Left lung (tissue), 10 donors: ENCODE data around the gene CCT2. TPM values are rescaled to one million over a fixed set of nuclear protein-coding genes. Genes with fewer than 3 reads are reported as not detected.

Experiments used
- ATAC-seq: fragments of 200-7000 bp; cut with Tn5 transposase; one replicate; pipeline ENCODE4 v1.9.1; 2020; ENCODE audit warnings: moderate library complexity
- DNase-seq, 4 donors: peaks; one replicate each; pipeline ENCODE4 v3.0.0-alpha.2; 2013 to 2020
- H3K27ac ChIP-seq, 2 donors: fragments of 200-600 bp; sonication (generic) in 1 of 2; one replicate each; pipeline versions ENCODE4 v1.5.0 to v1.8.0; 2020 to 2021
- H3K27me3 ChIP-seq, 2 donors: fragments of 200-600 bp; sonication (generic) in 1 of 2; one replicate each; pipeline versions ENCODE4 v1.5.0 to v1.8.0; 2020 to 2021
- H3K36me3 ChIP-seq, 2 donors: fragments of 200-600 bp; sonication (generic) in 1 of 2; one replicate each; pipeline versions ENCODE4 v1.5.0 to v1.8.0; 2020 to 2021
- H3K4me1 ChIP-seq, 2 donors: fragments of 200-600 bp; one replicate each; pipeline ENCODE4 v1.8.0; 2021
- H3K4me3 ChIP-seq, 2 donors: fragments of 200-600 bp; sonication (generic) in 1 of 2; one replicate each; pipeline versions ENCODE4 v1.5.0 to v1.8.0; 2020 to 2021; ENCODE audit warnings: mild to moderate bottlenecking in 1 of 2
- H3K9me3 ChIP-seq, 2 donors: fragments of 200-600 bp; sonication (generic) in 1 of 2; one replicate each; pipeline versions ENCODE4 v1.5.0 to v1.8.0; 2020 to 2021
- intact Hi-C, 2 donors: fragments of 100-400 bp; cut with DNase I; formaldehyde crosslinking; loops; one replicate each; pipeline versions ENCODE4 v1.11.2 to v1.14.2; 2022
- polyA plus RNA-seq, 6 donors: library from polyadenylated mRNA; unstranded; fragments of 120-200 nt; gene quantifications; one replicate each; pipeline ENCODE4 v1.2.1, GENCODE V29; 2013; ENCODE audit not compliant: insufficient read length in 6 of 6
- total RNA-seq, 2 donors: library from RNA; stranded (reverse); fragmentation: NEBNext Ultra II Directional; extraction: Animal tissue kit (Norgen Biotek cat#: 25700); gene quantifications; one replicate each; pipeline ENCODE4 v1.2.1, GENCODE V29; 2021
- TF ChIP-seq, protein P1 (sequence below), 2 donors: fragments of 200-600 bp; sonication (generic) in 1 of 2; IDR thresholded peaks; one replicate each; pipeline versions ENCODE4 v1.5.0 to v1.8.0; 2021; ENCODE audit warnings: antibody characterized with exemption in 2 of 2
- donor health status: DM: no; HTN: yes; CAD: no.
- donor health status: DM: no; HTN: no; CAD: no.

Gene CCT2
- total and polyA plus RNA-seq, 8 donors = 115 to 259 (median 246) TPM

DNA sequence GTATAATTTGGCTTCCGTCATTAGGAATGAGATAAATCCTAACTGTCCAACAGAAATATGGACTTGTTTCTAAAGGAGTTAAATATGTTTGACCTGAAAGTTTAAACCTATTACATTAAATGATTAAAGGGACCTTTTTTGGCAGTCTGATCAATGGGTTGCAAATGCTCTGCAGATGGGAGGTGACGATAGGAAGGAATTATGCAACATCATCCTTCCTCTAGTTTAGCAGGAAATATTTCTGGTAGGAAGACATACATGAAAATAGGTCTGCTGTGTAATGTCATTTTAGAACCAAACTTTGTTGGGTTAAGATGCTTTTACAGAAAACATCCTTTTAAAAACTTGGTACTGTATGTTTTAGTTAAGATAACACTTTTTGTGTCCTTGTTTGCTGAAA is 22.9 kb downstream of the CCT2 start:
- Histone ChIP-seq H3K4me1 (peaks cover 0 to 6% of the 10 kb centered on the region in 2 donors), H3K36me3 (peaks cover 0 to 6% of the 10 kb centered on the region in 2 donors), H3K9me3 (no peaks in the 10 kb centered on the region), H3K27ac (no peak overlapping the region), H3K27me3 (no peaks in the 10 kb centered on the region), H3K4me3 (no peak overlapping the region)
- TF ChIP-seq, protein P1, sequence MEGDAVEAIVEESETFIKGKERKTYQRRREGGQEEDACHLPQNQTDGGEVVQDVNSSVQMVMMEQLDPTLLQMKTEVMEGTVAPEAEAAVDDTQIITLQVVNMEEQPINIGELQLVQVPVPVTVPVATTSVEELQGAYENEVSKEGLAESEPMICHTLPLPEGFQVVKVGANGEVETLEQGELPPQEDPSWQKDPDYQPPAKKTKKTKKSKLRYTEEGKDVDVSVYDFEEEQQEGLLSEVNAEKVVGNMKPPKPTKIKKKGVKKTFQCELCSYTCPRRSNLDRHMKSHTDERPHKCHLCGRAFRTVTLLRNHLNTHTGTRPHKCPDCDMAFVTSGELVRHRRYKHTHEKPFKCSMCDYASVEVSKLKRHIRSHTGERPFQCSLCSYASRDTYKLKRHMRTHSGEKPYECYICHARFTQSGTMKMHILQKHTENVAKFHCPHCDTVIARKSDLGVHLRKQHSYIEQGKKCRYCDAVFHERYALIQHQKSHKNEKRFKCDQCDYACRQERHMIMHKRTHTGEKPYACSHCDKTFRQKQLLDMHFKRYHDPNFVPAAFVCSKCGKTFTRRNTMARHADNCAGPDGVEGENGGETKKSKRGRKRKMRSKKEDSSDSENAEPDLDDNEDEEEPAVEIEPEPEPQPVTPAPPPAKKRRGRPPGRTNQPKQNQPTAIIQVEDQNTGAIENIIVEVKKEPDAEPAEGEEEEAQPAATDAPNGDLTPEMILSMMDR (IDR thresholded peaks at IDR 0.05) = no peak
- DNase-seq (no peak), ATAC-seq (no peak)
- intact Hi-C loops = no loop called here

DNA sequence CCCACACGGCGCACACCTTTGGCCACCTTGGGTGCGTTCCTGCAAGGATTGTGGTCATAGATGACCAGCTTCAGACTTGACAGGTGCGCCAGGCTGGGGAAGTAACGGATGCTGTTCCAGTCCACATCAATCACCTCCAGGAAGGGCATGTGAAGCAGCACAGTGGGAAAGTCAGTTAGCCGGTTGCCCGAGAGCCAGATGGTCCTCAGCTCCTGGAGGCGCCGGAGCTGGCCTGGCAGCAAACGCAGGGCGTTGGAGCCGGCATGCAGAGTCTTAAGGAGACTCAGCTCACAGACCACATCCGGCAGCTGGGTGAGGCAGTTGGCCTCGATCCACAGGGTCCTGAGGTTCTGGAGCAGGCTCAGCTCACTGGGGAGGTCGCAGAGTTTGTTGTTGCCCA is 24.9 kb downstream of the CCT2 start:
- no peaks in the 10 kb centered on the region for H3K9me3 ChIP-seq

DNA sequence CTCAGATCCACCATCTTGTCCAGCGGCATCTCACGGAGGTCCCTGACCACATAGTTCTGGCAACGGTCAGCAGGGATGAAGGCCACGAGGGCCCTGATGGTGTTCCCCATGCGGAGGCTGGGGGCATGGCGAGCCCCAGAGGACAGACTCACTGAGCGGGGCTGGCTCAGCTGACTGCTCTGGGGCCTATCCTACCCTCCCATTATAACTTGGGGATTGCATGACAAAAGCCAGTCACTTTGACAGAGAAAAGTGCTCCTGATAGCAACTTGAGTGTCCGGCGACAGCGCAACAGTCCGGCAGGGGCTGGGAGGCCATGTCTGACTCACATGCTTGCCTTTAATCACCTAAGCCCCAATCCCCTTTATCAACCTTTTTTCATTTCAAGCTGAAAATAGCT is 25.5 kb downstream of the CCT2 start, which contains the start of gene LRRC10:
Gene LRRC10 (minus strand): TSS at position 179 of the 400 bp plus-strand sequence. CDS start 69 bp downstream, at position 110.
- DNase-seq = no peak
- Histone ChIP-seq H3K36me3 (no peaks in the 10 kb centered on the region), H3K27ac (no peak within 1 kb of the TSS), H3K27me3 (no peaks in the 10 kb centered on the region), H3K9me3 (no peaks in the 10 kb centered on the region), H3K4me3 (no peak within 1 kb of the TSS), H3K4me1 (peaks cover 0 to 6% of the 10 kb centered on the region in 2 donors)
- TF ChIP-seq, protein P1 (IDR thresholded peaks at IDR 0.05) = no peak
- no peak for ATAC-seq
- intact Hi-C loops = no loop called here

More for the DNA sequence above, 24.9 kb downstream of the CCT2 start:
- H3K4me3 ChIP-seq = no peak overlapping the region
- TF ChIP-seq, protein P1 (IDR thresholded peaks at IDR 0.05) = no peak
- no peak for ATAC-seq
- H3K36me3 ChIP-seq = no peaks in the 10 kb centered on the region
- no peaks in the 10 kb centered on the region for H3K27me3 ChIP-seq
- DNase-seq = no peak
- intact Hi-C loops = no loop called here
- H3K27ac ChIP-seq = no peak overlapping the region
- peaks cover 0 to 6% of the 10 kb centered on the region in 2 donors for H3K4me1 ChIP-seq

DNA sequence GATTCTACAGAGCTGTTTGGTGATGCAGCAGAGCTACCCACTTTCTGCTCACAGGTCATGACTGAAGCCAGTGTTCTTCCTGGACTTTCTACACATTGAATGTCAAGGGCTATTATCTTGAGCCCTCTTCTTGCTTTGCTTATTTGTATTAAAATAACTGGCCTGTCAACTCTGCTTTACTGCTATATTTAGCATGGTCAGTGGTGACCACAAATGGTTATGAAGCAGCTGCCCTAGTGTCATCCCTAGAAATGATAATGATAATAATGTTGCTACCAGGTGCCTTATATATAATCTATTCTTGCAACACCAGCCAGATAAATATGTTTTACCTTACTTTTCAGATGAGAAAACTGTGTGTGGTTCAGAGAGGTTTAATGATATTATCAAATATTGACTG is 28.1 kb downstream of the CCT2 start:
- intact Hi-C loops = no loop called here
- Histone ChIP-seq H3K9me3 (no peaks in the 10 kb centered on the region), H3K27me3 (no peaks in the 10 kb centered on the region), H3K36me3 (no peaks in the 10 kb centered on the region), H3K4me3 (no peak overlapping the region), H3K27ac (no peak overlapping the region), H3K4me1 (peaks cover 0 to under 1% of the 10 kb centered on the region in 2 donors)
- DNase-seq (no peak), ATAC-seq (no peak)
- TF ChIP-seq, protein P1 (IDR thresholded peaks at IDR 0.05) = no peak

DNA sequence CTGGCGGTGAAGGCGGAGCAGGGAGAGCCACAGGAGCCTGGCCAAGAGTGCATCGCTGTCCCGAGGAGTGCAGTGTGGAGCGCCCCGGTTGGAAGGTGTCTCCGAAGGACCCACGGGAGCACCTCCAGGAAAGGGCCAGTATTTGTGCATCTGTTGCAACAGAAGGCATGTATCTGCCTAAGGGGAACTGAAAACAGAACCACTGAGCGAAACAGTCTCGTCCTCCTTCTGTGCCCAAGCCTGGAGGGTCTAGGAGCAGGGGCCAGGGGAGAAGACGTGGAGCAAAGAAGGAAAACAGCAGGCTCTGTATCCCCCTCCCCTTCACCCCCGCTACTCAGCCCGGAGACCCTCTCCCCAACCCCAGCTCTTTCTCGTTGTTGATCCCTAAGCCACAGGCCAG is 30.8 kb downstream of the CCT2 start:
- H3K4me3 ChIP-seq = no peak overlapping the region
- H3K4me1 ChIP-seq = no peaks in the 10 kb centered on the region
- no peak overlapping the region for H3K27ac ChIP-seq
- TF ChIP-seq, protein P1 (IDR thresholded peaks at IDR 0.05) = no peak
- H3K9me3 ChIP-seq = no peaks in the 10 kb centered on the region
- no peaks in the 10 kb centered on the region for H3K36me3 ChIP-seq
- no peak for DNase-seq
- ATAC-seq = no peak
- H3K27me3 ChIP-seq = no peaks in the 10 kb centered on the region
- intact Hi-C loops = no loop called here
